ENCODE results near the gene PDZD2.

The PDZD2 gene

GRCh38 chr5:32044939-32045338, 406.0 kb downstream of the PDZD2 start:
- no peak for TF ChIP-seq CTCF (IDR thresholded peaks at IDR 0.05; ENCODE audit: low read depth, low read length, missing control alignments)
- no peaks in the 10 kb centered on the region for H3K27me3 ChIP-seq (replicated peaks)
- no peak overlapping the region for H3K27ac ChIP-seq
- in situ Hi-C loops (cut with HindIII; ENCODE audit: low pct_ligation_motif_present, low sequenced_read_pairs): no loop called here
- DNase-seq: peak; percentile 52
- H3K36me3 ChIP-seq (replicated peaks): no peaks in the 10 kb centered on the region
- H3K4me3 ChIP-seq (ENCODE audit: low read depth, low read length): no peak overlapping the region

GRCh38 chr5:32047056-32047455, 408.1 kb downstream of the PDZD2 start:
- Histone ChIP-seq H3K36me3 (replicated peaks) (no peaks in the 10 kb centered on the region), H3K27ac (no peak overlapping the region), H3K27me3 (replicated peaks) (no peaks in the 10 kb centered on the region), H3K4me3 (ENCODE audit: low read depth, low read length) (no peak overlapping the region)
- no peak for DNase-seq
- no peak for TF ChIP-seq CTCF (IDR thresholded peaks at IDR 0.05; ENCODE audit: low read depth, low read length, missing control alignments)
- in situ Hi-C loops (cut with HindIII; ENCODE audit: low pct_ligation_motif_present, low sequenced_read_pairs): no loop called here

GRCh38 chr5:32051796-32052195, 412.9 kb downstream of the PDZD2 start:
- H3K27me3 ChIP-seq (replicated peaks): no peaks in the 10 kb centered on the region
- TF ChIP-seq CTCF (IDR thresholded peaks at IDR 0.05; ENCODE audit: low read depth, low read length, missing control alignments): no peak

GRCh38 chr5:32055891-32056866, 417.2 kb downstream of the PDZD2 start:
- TF ChIP-seq CTCF (IDR thresholded peaks at IDR 0.05; ENCODE audit: low read depth, low read length, missing control alignments): no peak

More at GRCh38 chr5:32051796-32052195, 412.9 kb downstream of the PDZD2 start:
- Histone ChIP-seq H3K4me3 (ENCODE audit: low read depth, low read length) (no peak overlapping the region), H3K36me3 (replicated peaks) (no peaks in the 10 kb centered on the region), H3K27ac (no peak overlapping the region)
- DNase-seq: no peak
- in situ Hi-C loops (cut with HindIII; ENCODE audit: low pct_ligation_motif_present, low sequenced_read_pairs): loop anchor here (25.0 kb wide), 1 partner anchor 214 kb away; no protein-coding TSS in a partner anchor

GRCh38 chr5:32057187-32058096, 418.5 kb downstream of the PDZD2 start:
- no peak for DNase-seq
- H3K4me3 ChIP-seq (ENCODE audit: low read depth, low read length): no peak overlapping the region
- H3K36me3 ChIP-seq (replicated peaks): no peaks in the 10 kb centered on the region
- no peak overlapping the region for H3K27ac ChIP-seq
- H3K27me3 ChIP-seq (replicated peaks): no peaks in the 10 kb centered on the region
- in situ Hi-C loops (cut with HindIII; ENCODE audit: low pct_ligation_motif_present, low sequenced_read_pairs): loop anchor here (25.0 kb wide), 1 partner anchor 220 kb away; no protein-coding TSS in a partner anchor
- no peak for TF ChIP-seq CTCF (IDR thresholded peaks at IDR 0.05; ENCODE audit: low read depth, low read length, missing control alignments)

More at GRCh38 chr5:32055891-32056866, 417.2 kb downstream of the PDZD2 start:
- Histone ChIP-seq H3K4me3 (ENCODE audit: low read depth, low read length) (no peak overlapping the region), H3K27ac (no peak overlapping the region), H3K27me3 (replicated peaks) (no peaks in the 10 kb centered on the region), H3K36me3 (replicated peaks) (no peaks in the 10 kb centered on the region)
- in situ Hi-C loops (cut with HindIII; ENCODE audit: low pct_ligation_motif_present, low sequenced_read_pairs): loop anchor here (25.0 kb wide), 1 partner anchor 219 kb away; no protein-coding TSS in a partner anchor
- no peak for DNase-seq

All from brain microvascular endothelial cell (primary cell).